ENCODE data around the gene MPIG6B. TPM values are rescaled to one million over a fixed set of nuclear protein-coding genes. Genes with fewer than 3 reads are reported as not detected.

MPIG6B gene
- total RNA-seq, 1 donor from 2014 or later: not detected

DNA sequence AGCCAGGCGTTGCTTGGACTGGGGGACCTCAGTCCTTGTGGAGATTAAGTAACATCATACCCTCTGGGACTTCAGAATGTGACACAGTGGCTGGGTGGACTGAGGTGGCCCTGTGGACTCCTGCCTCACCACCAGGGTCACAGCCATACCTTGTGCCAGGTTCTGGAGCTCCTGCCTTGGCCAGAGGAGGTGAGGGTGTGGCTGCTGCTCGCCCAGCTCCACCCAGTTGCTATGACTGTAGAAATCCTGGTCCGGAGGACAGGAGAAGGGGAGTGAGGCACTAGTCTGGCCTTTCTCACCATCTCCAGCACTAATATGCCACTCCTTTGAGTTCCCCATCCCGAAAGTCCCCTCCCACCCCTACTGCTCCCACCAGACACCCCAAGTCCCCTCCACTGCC lies 52.0 kb downstream of the MPIG6B start:
- H3K9me3 Mint-ChIP-seq: no peaks in the 10 kb centered on the region
- H3K27ac Mint-ChIP-seq: peak overlapping the region; percentile 52
- H3K4me1 Mint-ChIP-seq (ENCODE audit: low read depth): peaks cover 29% of the 10 kb centered on the region
- peaks cover 24% of the 10 kb centered on the region for H3K36me3 Mint-ChIP-seq (ENCODE audit: low read depth)
- H3K27me3 Mint-ChIP-seq (ENCODE audit: low read depth): no peaks in the 10 kb centered on the region
- intact Hi-C loops (cut with micrococcal nuclease): no loop called here
- H3K4me3 Mint-ChIP-seq (ENCODE audit: low read depth): no peak overlapping the region
- DNase-seq (ENCODE audit: low spot score): no peak

DNA sequence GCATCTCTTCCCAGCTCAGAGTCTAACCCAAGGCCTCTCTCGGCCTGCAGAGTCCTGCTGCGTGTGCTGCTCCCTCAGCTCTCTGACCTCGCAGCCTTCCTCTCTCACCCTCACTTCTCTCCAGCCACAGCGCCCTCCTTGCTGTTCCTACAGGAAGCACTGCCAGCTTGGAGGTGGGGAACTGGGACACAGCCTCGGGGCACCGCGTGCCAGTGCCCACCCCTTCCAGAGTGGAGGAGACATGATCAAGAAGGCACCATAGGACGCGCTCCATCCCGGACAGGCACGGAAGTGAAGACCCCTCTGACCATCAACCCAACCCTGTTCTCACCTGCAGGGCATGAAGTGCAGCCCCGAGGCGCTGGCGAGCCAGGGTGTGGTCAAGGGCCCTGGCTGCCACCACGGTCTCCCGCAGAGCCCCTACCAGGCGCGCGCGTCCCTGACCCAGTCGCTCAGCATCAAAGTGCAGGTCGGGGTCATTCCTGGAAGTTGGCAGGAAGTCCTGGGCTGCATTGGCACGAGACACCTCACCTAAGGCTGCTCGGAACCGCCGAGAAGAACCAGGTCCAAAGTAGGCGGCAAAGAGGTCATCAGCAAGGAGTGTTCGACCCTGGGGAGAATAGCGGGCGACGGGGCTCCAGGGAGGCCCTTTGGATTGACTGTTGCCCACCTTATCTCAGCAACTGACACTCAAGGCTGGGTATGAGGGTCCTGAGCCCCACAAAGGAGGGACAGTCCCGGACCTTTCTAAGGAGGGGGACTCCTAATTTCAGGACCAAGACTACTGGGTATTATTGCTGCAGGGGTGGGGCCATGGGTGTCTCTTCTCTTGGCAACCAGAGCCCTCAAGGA lies 52.7 kb downstream of the MPIG6B start:
- H3K4me1 Mint-ChIP-seq (ENCODE audit: low read depth): peaks cover 29% of the 10 kb centered on the region
- intact Hi-C loops (cut with micrococcal nuclease): loop anchor here (2.0 kb wide), 1 partner anchor 37 kb away; no protein-coding TSS in a partner anchor
- peak overlapping the region; percentile 31 for H3K4me3 Mint-ChIP-seq (ENCODE audit: low read depth)
- peaks cover 28% of the 10 kb centered on the region for H3K36me3 Mint-ChIP-seq (ENCODE audit: low read depth)
- peak overlapping the region; percentile 57 for H3K27ac Mint-ChIP-seq
- H3K9me3 Mint-ChIP-seq: no peaks in the 10 kb centered on the region
- no peaks in the 10 kb centered on the region for H3K27me3 Mint-ChIP-seq (ENCODE audit: low read depth)
- DNase-seq (ENCODE audit: low spot score): no peak

Other genes starting within 250 kb of the MPIG6B start
- gene MICB, start 225.2 kb upstream of the MPIG6B start, total RNA-seq: 30.6 and 31.5 TPM in 2 replicates
- gene MCCD1, start 194.4 kb upstream of the MPIG6B start, total RNA-seq: not detected in 2 replicates
- 579 and 583 TPM in 2 replicates for gene DDX39B, start 181.4 kb upstream of the MPIG6B start, total RNA-seq
- 0.69 and 0.82 TPM in 2 replicates for gene ATP6V1G2, start 176.8 kb upstream of the MPIG6B start, total RNA-seq
- 15.7 and 17.6 TPM in 2 replicates for gene NFKBIL1, start 175.8 kb upstream of the MPIG6B start, total RNA-seq
- 293 and 308 TPM in 2 replicates for gene LTA, start 151.1 kb upstream of the MPIG6B start, total RNA-seq
- gene TNF, start 147.8 kb upstream of the MPIG6B start, total RNA-seq: 94.4 and 96.8 TPM in 2 replicates
- gene LTB, start 140.9 kb upstream of the MPIG6B start, total RNA-seq: 16.3 and 16.6 TPM in 2 replicates
- gene LST1, start 137.1 kb upstream of the MPIG6B start, total RNA-seq: 10.2 and 14.6 TPM in 2 replicates
- gene NCR3, start 130.4 kb upstream of the MPIG6B start, total RNA-seq: 8.0 and 9.3 TPM in 2 replicates
- gene AIF1, start 108.1 kb upstream of the MPIG6B start, total RNA-seq: 71.8 and 78.2 TPM in 2 replicates
- 298 and 304 TPM in 2 replicates for gene PRRC2A, start 102.7 kb upstream of the MPIG6B start, total RNA-seq
- 330 and 335 TPM in 2 replicates for gene BAG6, start 70.7 kb upstream of the MPIG6B start, total RNA-seq
- 2.3 and 2.4 TPM in 2 replicates for gene APOM, start 67.5 kb upstream of the MPIG6B start, total RNA-seq
- gene C6orf47, start 62.6 kb upstream of the MPIG6B start, total RNA-seq: 18.1 and 19.3 TPM in 2 replicates
- gene GPANK1, start 58.4 kb upstream of the MPIG6B start, total RNA-seq: 31.5 and 34.7 TPM in 2 replicates
- 266 and 279 TPM in 2 replicates for gene CSNK2B, start 57.3 kb upstream of the MPIG6B start, total RNA-seq
- 31.0 and 32.1 TPM in 2 replicates for gene LY6G5B, start 53.4 kb upstream of the MPIG6B start, total RNA-seq
- gene LY6G5C, start 42.3 kb upstream of the MPIG6B start, total RNA-seq: 4.6 and 4.8 TPM in 2 replicates
- 51.4 and 52.7 TPM in 2 replicates for gene ABHD16A, start 20.0 kb upstream of the MPIG6B start, total RNA-seq
- not detected in 2 replicates for gene LY6G6F, start 16.5 kb upstream of the MPIG6B start, total RNA-seq
- gene LY6G6D, start 8.0 kb upstream of the MPIG6B start, total RNA-seq: not detected in 2 replicates
- not detected in 2 replicates for gene LY6G6C, start 1.6 kb upstream of the MPIG6B start, total RNA-seq
- gene DDAH2, start 5.9 kb downstream of the MPIG6B start, total RNA-seq: 5.8 and 7.7 TPM in 2 replicates
- 412 and 423 TPM in 2 replicates for gene CLIC1, start 13.2 kb downstream of the MPIG6B start, total RNA-seq
- gene MSH5, start 16.6 kb downstream of the MPIG6B start, total RNA-seq: 82.8 and 93.3 TPM in 2 replicates
- gene SAPCD1, start 39.3 kb downstream of the MPIG6B start, total RNA-seq: 16.4 and 18.9 TPM in 2 replicates
- 5.6 and 5.9 TPM in 2 replicates for gene VWA7, start 54.0 kb downstream of the MPIG6B start, total RNA-seq
- gene VARS1, start 72.4 kb downstream of the MPIG6B start, total RNA-seq: 166 and 176 TPM in 2 replicates
- 130 TPM in 2 replicates for gene LSM2, start 83.6 kb downstream of the MPIG6B start, total RNA-seq
- 2.1 and 2.4 TPM in 2 replicates for gene HSPA1L, start 91.9 kb downstream of the MPIG6B start, total RNA-seq
- gene HSPA1A, start 92.2 kb downstream of the MPIG6B start, total RNA-seq: 112 and 118 TPM in 2 replicates
- gene HSPA1B, start 104.4 kb downstream of the MPIG6B start, total RNA-seq: 116 and 120 TPM in 2 replicates
- gene NEU1, start 139.4 kb downstream of the MPIG6B start, total RNA-seq: 21.3 and 21.6 TPM in 2 replicates
- gene SLC44A4, start 155.6 kb downstream of the MPIG6B start, total RNA-seq: 0.18 TPM in 1 of 2 replicates, not detected in the other
- gene EHMT2, start 174.3 kb downstream of the MPIG6B start, total RNA-seq: 76.3 and 76.5 TPM in 2 replicates
- 4.8 and 4.9 TPM in 2 replicates for gene ZBTB12, start 178.7 kb downstream of the MPIG6B start, total RNA-seq
- 1.1 and 1.4 TPM in 2 replicates for gene C2, start 204.3 kb downstream of the MPIG6B start, total RNA-seq
- gene CFB, start 222.7 kb downstream of the MPIG6B start, total RNA-seq: 0.16 TPM in 1 of 2 replicates, not detected in the other
- gene NELFE, start 235.6 kb downstream of the MPIG6B start, total RNA-seq: 81.2 and 82.0 TPM in 2 replicates
- 93.7 and 99.5 TPM in 2 replicates for gene SKIC2, start 235.8 kb downstream of the MPIG6B start, total RNA-seq
- gene DXO, start 248.8 kb downstream of the MPIG6B start, total RNA-seq: 15.7 and 16.6 TPM in 2 replicates